A673 (cell line): ENCODE measurements around the gene WIPF1. TPM values are rescaled to one million over a fixed set of nuclear protein-coding genes. Genes with fewer than 3 reads are reported as not detected.
A peak's percentile ranks its signal among the peaks of the same experiment; 100 is the strongest.

ENCODE experiments used
- BruUV-seq: library from RNA; stranded (reverse); fragments of 400-500 nt; replicated peaks from 2 replicates; lab custom pipeline; 2021; lab: Mats Ljungman, UMichigan
- CTCF ChIA-PET: fragments of 300-600 bp; sonication (Branson Sonifier 250); formaldehyde crosslinking; loops from one replicate; lab custom pipeline; 2022; ENCODE audit warnings: antibody characterized with exemption; lab: Charles Lee
- POLR2A ChIA-PET: fragments of 300-600 bp; sonication (Branson Sonifier 250); formaldehyde crosslinking; loops from one replicate; lab custom pipeline; 2022; ENCODE audit warnings: antibody characterized with exemption; ENCODE audit not compliant: low non-redundant PET; lab: Charles Lee
- DNase-seq: peaks from one replicate; pipeline ENCODE4 v3.0.0-alpha.2; 2015; ENCODE audit warnings: low spot score
- H3K27ac ChIP-seq: fragments of 200-600 bp; sonication (generic); 2 replicates; pipeline ENCODE4 v1.5.1; 2016; ENCODE audit warnings: mixed run types, low read depth, mild to moderate bottlenecking, mixed read lengths, antibody characterized with exemption, low read length; ENCODE audit not compliant: poor library complexity, severe bottlenecking
- H3K27me3 ChIP-seq: fragments of 200-600 bp; sonication (generic); replicated peaks from 2 replicates; pipeline ENCODE4 v1.6.1; 2017; ENCODE audit warnings: mixed run types, low read depth, mild to moderate bottlenecking, mixed read lengths, antibody characterized with exemption, low read length; ENCODE audit not compliant: insufficient read depth, poor library complexity
- H3K36me3 ChIP-seq: fragments of 200-600 bp; sonication (generic); 2 replicates; pipeline ENCODE4 v1.6.1; 2016; ENCODE audit warnings: mixed run types, mild to moderate bottlenecking, mixed read lengths, antibody characterized with exemption, low read length; ENCODE audit not compliant: insufficient read depth, poor library complexity, severe bottlenecking
- H3K4me1 ChIP-seq: fragments of 200-600 bp; sonication (generic); 2 replicates; pipeline ENCODE4 v1.6.1; 2017; ENCODE audit warnings: mixed run types, mild to moderate bottlenecking, mixed read lengths, antibody characterized with exemption, low read length; ENCODE audit not compliant: insufficient read depth, poor library complexity, severe bottlenecking
- H3K4me3 ChIP-seq: fragments of 200-600 bp; sonication (generic); 2 replicates; pipeline ENCODE4 v1.5.1; 2016; ENCODE audit warnings: low read depth, mixed run types, mild to moderate bottlenecking, mixed read lengths, low read length; ENCODE audit not compliant: poor library complexity, severe bottlenecking
- H3K9me3 ChIP-seq: fragments of 200-600 bp; sonication (generic); 2 replicates; pipeline ENCODE4 v1.6.1; 2016; ENCODE audit warnings: mixed run types, low read depth, mild to moderate bottlenecking, mixed read lengths, antibody characterized with exemption, low read length; ENCODE audit not compliant: poor library complexity, severe bottlenecking
- CTCF ChIP-seq: fragments of 300-800, 200-600 bp; sonication (generic); conservative IDR thresholded peaks from 2 replicates; pipeline ENCODE4 v1.5.1; 2017; ENCODE audit warnings: low read depth, mild to moderate bottlenecking, antibody characterized with exemption, low read length, moderate library complexity, mixed read lengths
- EZH2 ChIP-seq: fragments of 200-600 bp; sonication (generic); IDR thresholded peaks from 2 replicates; pipeline ENCODE4 v1.6.1; 2017; ENCODE audit warnings: borderline replicate concordance, low read depth, mild to moderate bottlenecking, mixed read lengths, antibody characterized with exemption, low read length; ENCODE audit not compliant: poor library complexity, severe bottlenecking
- intact Hi-C: fragments of 100-400 bp; cut with micrococcal nuclease; formaldehyde crosslinking; loops from one replicate; pipeline ENCODE4 v1.10.0; 2022; ENCODE audit not compliant: unreplicated experiment
- total RNA-seq: library from RNA; stranded (reverse); gene quantifications from 2 replicates; pipeline ENCODE4 v1.2.3, GENCODE V29; 2021

The WIPF1 gene
- total RNA-seq, 1 experiment from 2014 or later: 1.1 TPM

GRCh38 chr2:174606336-174606735, 8.7 kb upstream of the WIPF1 start:
- H3K4me3 ChIP-seq: no peak overlapping the region
- no TSS peak for BruUV-seq
- intact Hi-C loops: no loop called here
- H3K9me3 ChIP-seq: no peaks in the 10 kb centered on the region
- POLR2A ChIA-PET: no interaction called here
- H3K36me3 ChIP-seq: no peaks in the 10 kb centered on the region
- no peak overlapping the region for H3K27ac ChIP-seq
- TF ChIP-seq EZH2: no peak
- no peak for TF ChIP-seq CTCF
- peak; percentile 32 for DNase-seq
- H3K27me3 ChIP-seq: no peaks in the 10 kb centered on the region
- CTCF ChIA-PET: no interaction called here
- no peaks in the 10 kb centered on the region for H3K4me1 ChIP-seq

DNA sequence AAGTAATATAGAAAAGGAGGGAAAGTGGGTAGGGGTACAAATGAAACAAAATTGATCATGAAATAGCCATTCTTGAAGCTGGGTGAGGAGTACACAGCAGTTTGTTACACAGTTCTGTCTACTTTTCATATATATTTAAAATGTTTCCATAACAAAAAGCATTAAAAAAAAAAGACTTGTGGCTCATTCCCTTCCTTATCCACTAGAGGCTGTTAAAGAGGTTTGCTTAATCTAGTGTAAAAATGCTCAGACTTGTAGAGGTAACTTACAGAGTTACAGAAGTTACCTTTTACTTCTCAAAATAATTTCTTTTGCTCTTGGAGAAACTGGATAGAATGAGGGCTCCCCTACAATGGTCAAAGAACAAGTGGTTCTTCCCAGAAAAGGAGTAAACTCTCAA, 8.1 kb upstream of the WIPF1 start:
- TF ChIP-seq CTCF (peak; percentile 37; the same call in 1 of the 2 replicates), EZH2 (no peak)
- Histone ChIP-seq H3K4me3 (no peak overlapping the region), H3K4me1 (no peaks in the 10 kb centered on the region), H3K27me3 (no peaks in the 10 kb centered on the region), H3K27ac (no peak overlapping the region), H3K9me3 (no peaks in the 10 kb centered on the region), H3K36me3 (no peaks in the 10 kb centered on the region)
- no peak for DNase-seq
- intact Hi-C loops: no loop called here
- POLR2A ChIA-PET: no interaction called here
- CTCF ChIA-PET: no interaction called here
- BruUV-seq: no TSS peak

- Histone ChIP-seq H3K27me3 (no peaks in the 10 kb centered on the region), H3K36me3 (no peaks in the 10 kb centered on the region), H3K4me1 (no peaks in the 10 kb centered on the region), H3K9me3 (no peaks in the 10 kb centered on the region), H3K4me3 (no peak overlapping the region), H3K27ac (no peak overlapping the region)
- BruUV-seq: no TSS peak
- POLR2A ChIA-PET: no interaction called here
- TF ChIP-seq CTCF (peak; percentile 67), EZH2 (no peak)
- peak; percentile 55 for DNase-seq
- intact Hi-C loops: loop anchor here (1.0 kb wide), 1 partner anchor 140 kb away; no protein-coding TSS in a partner anchor
- CTCF ChIA-PET: interaction anchor here (0.6 to 1.0 kb wide), 3 partner anchors 9 to 277 kb away, joined by 3 to 6 read pairs (median 3); no protein-coding TSS in a partner anchor
Observed at GRCh38 chr2:174603280-174603679, 5.7 kb upstream of the WIPF1 start.
